Body of pancreas (tissue), 4 donors: ENCODE data around the gene SPP2. TPM values are rescaled to one million over a fixed set of nuclear protein-coding genes. Genes with fewer than 3 reads are reported as not detected.

Experiments used
- ATAC-seq: fragments of 150-250 bp; one replicate; pipeline ENCODE4 v1.9.1; 2016
- DNase-seq, 4 donors: peaks; one replicate each; pipeline ENCODE4 v3.0.0-alpha.2; 2019
- H3K27ac ChIP-seq, 4 donors: fragments of 200-600 bp; sonication (generic); 1 replicate in 3 of 4; 2 replicates in 1 of 4; pipeline versions ENCODE4 v1.5.1 to v1.6.1; 2016 to 2019; ENCODE audit warnings: mild to moderate bottlenecking in 1 of 4, mixed read lengths in 1 of 4, moderate library complexity in 1 of 4
- H3K27me3 ChIP-seq, 2 donors: fragments of 200-600 bp; sonication (generic); one replicate each; pipeline ENCODE4 v1.6.0; 2016; ENCODE audit warnings: mild to moderate bottlenecking in 1 of 2
- H3K36me3 ChIP-seq, 2 donors: fragments of 200-600 bp; sonication (generic); replicated peaks in 1 of 2; 2 replicates each; pipeline ENCODE4 v1.5.1; 2016; ENCODE audit warnings: low read depth in 2 of 2; ENCODE audit not compliant: insufficient read depth in 1 of 2
- H3K4me1 ChIP-seq: fragments of 200-600 bp; sonication (generic); one replicate; pipeline ENCODE4 v1.6.0; 2016
- H3K4me3 ChIP-seq, 2 donors: fragments of 200-600 bp; sonication (generic); 1 replicate in 1 of 2; 2 replicates in 1 of 2; pipeline ENCODE4 v1.5.1; 2016 to 2019
- H3K9me3 ChIP-seq, 3 donors: fragments of 200-600 bp; sonication (generic); 1 replicate in 2 of 3; 2 replicates in 1 of 3; pipeline ENCODE4 v1.5.1; 2016
- POLR2A ChIP-seq, 3 donors: fragments of 450-650 bp; IDR thresholded peaks; one replicate each; pipeline ENCODE4 v1.6.1; 2016; ENCODE audit warnings: antibody characterized with exemption in 3 of 3, mild to moderate bottlenecking in 2 of 3
- WGBS, 2 donors: methylation state at CpG; one replicate each; pipeline ENCODE4 v1.1.5; 2017; 5-methylcytosine and 5-hydroxymethylcytosine counted together
- intact Hi-C: fragments of 100-400 bp; cut with DNase I; formaldehyde crosslinking; loops from one replicate; pipeline ENCODE4 v1.15.1; 2023
- total RNA-seq, 2 donors: library from RNA; depleted of rRNA; stranded (reverse); fragments of >200 nt; gene quantifications; one replicate each; pipeline ENCODE4 v1.1.0, GENCODE V29; 2016
- TF ChIP-seq, protein P1 (sequence below), 7 experiments: fragments of 450-650 bp in 4 of 7; fragments of 200-600 bp in 3 of 7; sonication (generic) in 3 of 7; IDR thresholded peaks; one replicate each; pipeline ENCODE4 v1.5.1; 2016 to 2019; ENCODE audit warnings: antibody characterized with exemption in 7 of 7

Gene SPP2
- total RNA-seq, 2 donors from 2014 or later = not detected

- intact Hi-C loops = no loop called here
- ATAC-seq (no peak), DNase-seq (no peak)
- no peaks in the 10 kb centered on the region for H3K4me1 ChIP-seq
- H3K9me3 ChIP-seq = no peaks in the 10 kb centered on the region
- no peak overlapping the region for H3K4me3 ChIP-seq
- H3K27me3 ChIP-seq = no peaks in the 10 kb centered on the region
- H3K36me3 ChIP-seq = no peaks in the 10 kb centered on the region
- WGBS, 2 donors = 69 to 79% methylated on average over 10 of the region's 10 CpGs
- TF ChIP-seq POLR2A (IDR thresholded peaks at IDR 0.05) = no peak
- no peak overlapping the region for H3K27ac ChIP-seq
These were observed 23.7 kb upstream of the SPP2 start for GRCh38 chr2:234026693-234027254.

- DNase-seq = no peak
- ATAC-seq = no peak
These were observed 22.9 kb upstream of the SPP2 start for GRCh38 chr2:234027641-234028040.

GRCh38 chr2:234029150-234029733 is 21.3 kb upstream of the SPP2 start:
- TF ChIP-seq, protein P1, sequence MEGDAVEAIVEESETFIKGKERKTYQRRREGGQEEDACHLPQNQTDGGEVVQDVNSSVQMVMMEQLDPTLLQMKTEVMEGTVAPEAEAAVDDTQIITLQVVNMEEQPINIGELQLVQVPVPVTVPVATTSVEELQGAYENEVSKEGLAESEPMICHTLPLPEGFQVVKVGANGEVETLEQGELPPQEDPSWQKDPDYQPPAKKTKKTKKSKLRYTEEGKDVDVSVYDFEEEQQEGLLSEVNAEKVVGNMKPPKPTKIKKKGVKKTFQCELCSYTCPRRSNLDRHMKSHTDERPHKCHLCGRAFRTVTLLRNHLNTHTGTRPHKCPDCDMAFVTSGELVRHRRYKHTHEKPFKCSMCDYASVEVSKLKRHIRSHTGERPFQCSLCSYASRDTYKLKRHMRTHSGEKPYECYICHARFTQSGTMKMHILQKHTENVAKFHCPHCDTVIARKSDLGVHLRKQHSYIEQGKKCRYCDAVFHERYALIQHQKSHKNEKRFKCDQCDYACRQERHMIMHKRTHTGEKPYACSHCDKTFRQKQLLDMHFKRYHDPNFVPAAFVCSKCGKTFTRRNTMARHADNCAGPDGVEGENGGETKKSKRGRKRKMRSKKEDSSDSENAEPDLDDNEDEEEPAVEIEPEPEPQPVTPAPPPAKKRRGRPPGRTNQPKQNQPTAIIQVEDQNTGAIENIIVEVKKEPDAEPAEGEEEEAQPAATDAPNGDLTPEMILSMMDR (IDR thresholded peaks at IDR 0.05) = no peak
- TF ChIP-seq POLR2A (IDR thresholded peaks at IDR 0.05) = no peak
- intact Hi-C loops = no loop called here
- H3K36me3 ChIP-seq = no peaks in the 10 kb centered on the region
- no peaks in the 10 kb centered on the region for H3K27me3 ChIP-seq
- H3K27ac ChIP-seq = no peak overlapping the region
- no peak for DNase-seq
- no peak for ATAC-seq
- H3K4me1 ChIP-seq = no peaks in the 10 kb centered on the region
- H3K4me3 ChIP-seq = no peak overlapping the region
- WGBS, 2 donors = 36 to 46% methylated on average over 4 of the region's 4 CpGs
- H3K9me3 ChIP-seq = no peaks in the 10 kb centered on the region

More at GRCh38 chr2:234027641-234028040, 22.9 kb upstream of the SPP2 start:
- Histone ChIP-seq H3K27me3 (no peaks in the 10 kb centered on the region), H3K4me1 (no peaks in the 10 kb centered on the region), H3K27ac (no peak overlapping the region), H3K36me3 (no peaks in the 10 kb centered on the region), H3K4me3 (no peak overlapping the region), H3K9me3 (no peaks in the 10 kb centered on the region)
- 71 to 72% methylated on average over 1 of the region's 1 CpG for WGBS, 2 donors
- intact Hi-C loops = no loop called here
- no peak for TF ChIP-seq POLR2A (IDR thresholded peaks at IDR 0.05)
- TF ChIP-seq, protein P1 (IDR thresholded peaks at IDR 0.05) = no peak

GRCh38 chr2:234031207-234031606 is 19.3 kb upstream of the SPP2 start:
- intact Hi-C loops = no loop called here
- 47 to 58% methylated on average over 2 of the region's 2 CpGs for WGBS, 2 donors
- Histone ChIP-seq H3K27ac (no peak overlapping the region), H3K27me3 (no peaks in the 10 kb centered on the region), H3K9me3 (no peaks in the 10 kb centered on the region), H3K36me3 (no peaks in the 10 kb centered on the region), H3K4me3 (no peak overlapping the region), H3K4me1 (no peaks in the 10 kb centered on the region)
- ATAC-seq (no peak), DNase-seq (no peak)
- TF ChIP-seq POLR2A (IDR thresholded peaks at IDR 0.05) = no peak
- TF ChIP-seq, protein P1 (IDR thresholded peaks at IDR 0.05) = no peak

DNA sequence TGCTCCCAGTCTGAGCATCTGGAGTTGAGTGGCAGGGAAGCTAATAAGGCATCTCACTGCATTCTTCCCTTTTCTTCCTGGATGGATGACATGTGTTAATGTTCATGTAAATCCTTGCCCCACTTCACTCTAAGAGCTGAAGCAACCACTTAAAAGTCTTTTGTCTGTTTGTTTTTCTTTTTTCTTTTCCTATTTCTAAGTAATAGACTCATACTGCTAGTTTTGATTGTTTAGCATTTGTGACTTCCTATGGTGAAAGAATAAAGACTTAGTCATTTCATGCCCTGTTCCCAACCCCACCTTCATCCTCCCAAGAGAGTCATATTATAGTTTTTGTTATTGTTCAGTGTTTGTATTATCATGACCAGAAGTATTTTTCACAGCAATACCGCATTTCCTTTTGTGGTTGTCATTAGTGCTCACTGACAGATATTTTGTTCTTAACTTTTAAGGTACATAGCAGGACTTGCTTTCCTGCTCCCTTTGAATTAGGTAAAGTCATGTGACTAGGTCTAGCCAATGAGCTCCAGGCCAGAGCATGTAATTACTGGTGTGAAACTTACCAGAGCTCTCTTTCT is 18.1 kb upstream of the SPP2 start:
- H3K9me3 ChIP-seq = no peaks in the 10 kb centered on the region
- H3K36me3 ChIP-seq = no peaks in the 10 kb centered on the region
- ATAC-seq = no peak
- no peaks in the 10 kb centered on the region for H3K4me1 ChIP-seq
- intact Hi-C loops = no loop called here
- TF ChIP-seq POLR2A (IDR thresholded peaks at IDR 0.05) = no peak
- TF ChIP-seq, protein P1 (IDR thresholded peaks at IDR 0.05) = no peak
- H3K27me3 ChIP-seq = no peaks in the 10 kb centered on the region
- H3K4me3 ChIP-seq = no peak overlapping the region
- no peak overlapping the region for H3K27ac ChIP-seq
- 85 to 88% methylated on average over 1 of the region's 1 CpG for WGBS, 2 donors
- DNase-seq = no peak
